HT1080 (cell line): ENCODE data around the gene ADGRF4. TPM values are rescaled to one million over a fixed set of nuclear protein-coding genes. Genes with fewer than 3 reads are reported as not detected.

Source experiments
- DNase-seq: peaks from one replicate; pipeline ENCODE4 v3.0.0-alpha.2; 2015; ENCODE audit warnings: low read depth
- total RNA-seq: library from RNA; depleted of rRNA; stranded (reverse); fragments of >200 nt; shearing (Covaris generic); gene quantifications from 2 replicates; pipeline ENCODE4 v1.2.3, GENCODE V29; 2014

Gene ADGRF4
- total RNA-seq, 1 experiment from 2014 or later: 1.8 TPM

DNA sequence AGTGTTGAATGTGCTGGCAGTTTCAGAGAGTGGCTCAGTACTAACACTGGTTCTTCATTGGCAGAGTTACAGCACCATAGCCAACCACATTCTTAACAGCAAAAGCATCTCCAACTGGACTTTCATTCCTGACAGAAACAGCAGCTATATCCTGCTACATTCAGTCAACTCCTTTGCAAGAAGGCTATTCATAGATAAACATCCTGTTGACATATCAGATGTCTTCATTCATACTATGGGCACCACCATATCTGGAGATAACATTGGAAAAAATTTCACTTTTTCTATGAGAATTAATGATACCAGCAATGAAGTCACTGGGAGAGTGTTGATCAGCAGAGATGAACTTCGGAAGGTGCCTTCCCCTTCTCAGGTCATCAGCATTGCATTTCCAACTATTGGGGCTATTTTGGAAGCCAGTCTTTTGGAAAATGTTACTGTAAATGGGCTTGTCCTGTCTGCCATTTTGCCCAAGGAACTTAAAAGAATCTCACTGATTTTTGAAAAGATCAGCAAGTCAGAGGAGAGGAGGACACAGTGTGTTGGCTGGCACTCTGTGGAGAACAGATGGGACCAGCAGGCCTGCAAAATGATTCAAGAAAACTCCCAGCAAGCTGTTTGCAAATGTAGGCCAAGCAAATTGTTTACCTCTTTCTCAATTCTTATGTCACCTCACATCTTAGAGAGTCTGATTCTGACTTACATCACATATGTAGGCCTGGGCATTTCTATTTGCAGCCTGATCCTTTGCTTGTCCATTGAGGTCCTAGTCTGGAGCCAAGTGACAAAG is 17.0 kb upstream of the ADGRF4 start:
- no peak for DNase-seq

DNA sequence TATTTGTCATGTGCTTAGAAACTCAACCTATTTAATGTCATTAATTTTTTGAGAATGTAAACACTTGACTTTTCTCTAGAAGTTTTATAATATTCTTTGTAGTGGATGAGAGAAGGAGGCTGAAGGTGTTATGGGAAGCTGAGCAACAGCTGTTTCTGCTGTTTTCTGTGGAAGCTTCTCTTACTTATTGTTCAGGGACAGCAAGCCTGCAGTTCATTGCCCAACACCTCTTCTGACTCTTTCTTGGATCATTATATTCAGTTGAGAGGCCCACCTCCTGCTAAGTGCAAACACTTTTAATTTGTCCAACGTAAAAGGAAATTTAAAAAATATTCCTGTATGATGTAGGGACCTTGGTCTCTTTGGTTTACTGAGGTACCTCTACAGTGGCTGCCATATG is 12.0 kb upstream of the ADGRF4 start:
- DNase-seq: no peak

DNA sequence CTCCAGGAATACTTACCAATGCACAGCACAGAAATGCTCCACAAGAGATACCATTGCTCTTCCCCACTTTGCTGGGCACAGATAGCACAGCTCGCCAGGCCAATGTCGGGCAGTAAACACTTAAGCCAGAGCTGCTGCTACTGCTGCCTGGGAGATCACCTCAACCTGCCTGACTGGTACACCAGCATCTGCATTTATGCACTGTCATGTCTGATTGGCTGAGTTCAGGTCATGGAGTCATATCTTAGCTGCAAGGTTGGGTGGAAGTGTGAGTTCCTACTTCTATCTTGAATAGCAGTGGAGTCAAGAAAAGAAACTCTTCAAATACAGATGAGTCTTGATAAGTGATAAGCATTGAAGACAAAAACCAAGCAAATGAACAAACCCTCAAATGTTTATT is 10.9 kb upstream of the ADGRF4 start:
- no peak for DNase-seq

DNA sequence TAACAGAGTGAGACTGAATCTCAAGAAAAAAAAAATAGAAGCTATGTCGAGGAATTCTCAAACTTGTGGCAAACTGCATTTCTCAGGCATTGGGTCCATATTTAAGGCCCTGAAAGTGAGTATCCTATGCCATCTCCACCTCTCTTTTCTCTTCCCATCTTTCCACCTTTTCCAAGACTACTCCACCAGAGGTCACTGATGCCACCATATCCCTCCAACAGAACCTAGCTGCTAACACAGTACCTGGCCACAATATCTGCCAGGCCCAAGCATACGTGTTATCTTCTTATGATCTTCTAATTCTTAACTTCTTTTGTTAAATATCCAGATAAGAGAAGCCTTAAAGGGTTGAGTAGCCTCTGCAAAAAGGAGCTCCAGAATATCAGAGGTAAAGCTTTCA is 8.2 kb upstream of the ADGRF4 start:
- DNase-seq: peak; percentile 29

DNA sequence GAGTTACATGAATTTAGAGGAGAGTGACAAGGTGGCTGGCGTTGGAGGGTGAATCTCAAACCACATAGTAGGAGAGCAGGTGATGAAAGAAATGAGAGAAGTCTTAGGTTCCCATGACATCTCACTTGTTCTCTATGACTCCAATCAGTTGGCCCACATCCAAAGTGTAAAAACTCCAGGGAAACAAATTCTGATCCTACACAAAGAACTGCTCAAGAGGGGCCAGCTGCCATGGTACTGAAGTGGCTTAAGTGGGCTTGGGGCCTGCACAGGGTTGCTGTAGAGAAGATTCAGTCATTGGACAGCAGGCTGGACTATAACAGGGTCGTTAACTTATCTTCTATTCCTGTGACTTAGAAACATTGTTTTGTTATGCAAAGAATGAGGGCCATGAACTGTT is 7.6 kb upstream of the ADGRF4 start:
- DNase-seq: no peak

DNA sequence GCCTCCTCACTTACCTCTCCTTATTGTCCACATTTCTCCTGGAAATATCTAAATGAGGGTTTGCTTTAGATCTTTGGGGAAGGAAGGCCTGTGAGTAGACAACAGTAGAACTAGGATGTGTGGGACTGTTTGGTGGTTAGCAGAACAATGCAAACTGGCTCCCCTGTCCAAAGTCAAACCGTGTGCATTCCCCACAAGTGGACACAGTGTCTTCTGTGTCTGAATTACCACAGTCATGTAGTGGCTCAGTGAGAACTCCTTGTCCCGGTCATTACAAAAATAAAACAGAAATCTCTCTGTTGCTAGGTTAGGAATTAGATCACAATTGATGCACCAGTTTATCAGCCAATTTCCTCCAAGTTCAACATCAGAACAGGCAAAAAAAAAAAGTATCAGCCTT is 455 bp upstream of the ADGRF4 start:
- no peak for DNase-seq

DNA sequence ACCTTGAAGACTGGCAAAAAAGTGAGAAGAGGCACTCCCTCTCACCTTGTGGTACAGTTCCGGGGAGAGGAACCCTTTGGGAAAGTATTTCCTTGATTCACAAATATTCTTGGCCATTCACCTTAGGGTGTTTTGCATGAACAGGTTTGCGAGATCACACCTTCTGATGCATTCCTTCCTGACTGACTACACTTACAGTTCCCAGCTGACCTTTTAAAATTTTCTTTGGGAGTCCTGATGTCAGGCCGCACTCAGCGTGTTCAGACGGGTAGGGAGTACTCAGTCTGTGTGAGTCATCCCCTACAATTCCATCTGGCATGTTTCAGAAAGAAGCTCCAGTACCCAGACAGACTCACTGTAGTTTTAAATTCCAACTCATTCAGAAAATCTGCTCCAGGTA is 1.7 kb downstream of the ADGRF4 start:
- DNase-seq: peak; percentile 58

DNA sequence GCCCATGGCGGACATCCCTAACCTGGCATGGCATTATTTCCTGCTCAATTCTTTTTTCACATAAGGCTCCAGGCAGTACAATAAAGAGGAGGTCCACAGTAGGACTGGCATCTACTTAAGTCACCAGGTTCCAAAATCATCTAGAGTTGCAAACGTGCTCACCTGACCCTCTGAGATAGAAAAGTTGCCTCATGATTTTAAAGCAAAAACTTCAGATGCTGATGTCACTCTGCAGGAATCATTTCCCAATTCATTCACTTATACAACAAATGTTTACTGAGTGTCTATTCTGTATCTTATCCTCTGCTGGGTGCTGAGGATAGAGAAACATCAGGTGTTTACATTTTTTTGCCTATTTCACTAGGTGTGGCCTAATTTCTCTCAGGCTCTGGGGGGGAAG is 2.2 kb downstream of the ADGRF4 start:
- DNase-seq: no peak

DNA sequence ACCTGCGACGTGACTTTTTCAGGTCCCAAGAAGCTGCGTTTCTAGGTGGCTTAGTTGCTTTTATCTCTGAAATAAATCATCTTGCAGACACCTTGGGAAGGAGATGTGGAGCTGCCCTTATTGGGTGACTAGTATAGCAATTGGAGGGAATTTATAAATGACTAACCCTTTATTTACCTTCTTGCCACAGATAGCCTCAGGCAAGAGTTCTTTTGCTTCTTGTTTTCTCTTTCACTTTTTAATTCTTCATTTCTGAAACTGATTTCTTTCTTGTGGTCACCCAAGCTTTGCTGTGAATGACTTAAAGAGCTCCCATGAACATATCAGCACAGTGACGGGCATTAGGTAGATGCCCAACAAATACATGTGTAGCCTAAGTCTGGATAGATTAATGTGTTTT is 3.0 kb downstream of the ADGRF4 start:
- peak; percentile 7 for DNase-seq

DNA sequence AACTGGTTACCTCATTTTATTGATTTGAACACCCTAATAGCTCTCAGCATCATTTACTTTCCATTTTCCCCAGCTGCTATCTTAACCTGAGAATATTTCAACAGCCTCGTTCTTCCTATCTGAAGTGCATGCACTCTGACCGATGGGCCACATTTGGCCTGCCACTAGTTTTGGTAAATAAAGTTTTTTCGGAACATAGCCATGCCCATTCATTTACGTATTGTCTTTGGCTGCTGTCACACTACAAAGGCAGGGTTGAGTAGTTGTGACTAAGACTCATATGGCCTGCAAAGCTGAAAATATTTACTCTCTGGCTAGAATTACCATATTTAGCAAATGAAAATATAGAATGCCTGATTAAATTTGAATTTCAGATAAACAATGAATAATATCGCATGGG is 10.8 kb downstream of the ADGRF4 start:
- DNase-seq: no peak

DNA sequence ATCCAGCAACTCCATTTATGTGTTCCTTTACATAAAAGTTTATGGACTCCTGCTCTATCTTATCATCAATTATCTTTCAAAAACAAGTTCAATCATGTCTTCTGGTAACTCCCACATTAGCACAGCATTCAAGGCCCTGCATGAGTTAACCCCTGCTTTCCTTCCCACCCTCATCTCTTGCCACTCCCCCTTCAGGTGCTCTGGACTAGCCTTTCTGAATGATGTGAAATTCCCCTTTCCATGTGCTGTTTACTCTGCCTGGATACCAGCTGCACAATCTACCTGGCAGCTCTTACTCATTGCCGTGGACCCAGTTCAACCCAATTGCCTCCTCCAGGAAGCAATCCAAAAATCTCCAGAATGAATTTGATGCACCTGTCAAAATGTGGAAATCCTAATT is 11.9 kb downstream of the ADGRF4 start:
- no peak for DNase-seq

DNA sequence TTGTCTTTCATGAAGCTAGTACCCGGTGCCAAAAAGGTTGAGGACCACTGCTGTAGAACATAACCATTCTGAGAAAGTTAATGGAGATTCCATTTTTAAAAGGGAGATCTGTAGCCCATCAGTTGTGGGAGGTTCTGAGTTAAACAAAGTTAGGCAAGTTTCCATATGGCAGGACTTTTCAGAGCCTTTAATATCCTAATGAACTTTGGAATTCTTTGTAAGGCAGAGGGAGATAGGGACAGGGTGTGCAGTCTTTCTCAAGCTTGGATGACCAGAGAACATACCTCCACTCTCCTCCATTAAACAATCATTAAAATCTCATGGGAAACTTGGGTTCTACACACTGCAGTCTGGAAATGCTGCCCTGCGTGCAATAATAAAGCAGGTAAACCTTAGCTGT is 14.8 kb downstream of the ADGRF4 start:
- no peak for DNase-seq

DNA sequence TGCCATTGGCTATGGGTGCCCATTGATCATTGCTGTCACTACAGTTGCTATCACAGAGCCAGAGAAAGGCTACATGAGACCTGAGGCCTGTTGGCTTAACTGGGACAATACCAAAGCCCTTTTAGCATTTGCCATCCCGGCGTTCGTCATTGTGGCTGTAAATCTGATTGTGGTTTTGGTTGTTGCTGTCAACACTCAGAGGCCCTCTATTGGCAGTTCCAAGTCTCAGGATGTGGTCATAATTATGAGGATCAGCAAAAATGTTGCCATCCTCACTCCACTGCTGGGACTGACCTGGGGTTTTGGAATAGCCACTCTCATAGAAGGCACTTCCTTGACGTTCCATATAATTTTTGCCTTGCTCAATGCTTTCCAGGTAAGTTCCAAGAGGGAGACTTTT is 16.4 kb downstream of the ADGRF4 start:
- DNase-seq: no peak

DNA sequence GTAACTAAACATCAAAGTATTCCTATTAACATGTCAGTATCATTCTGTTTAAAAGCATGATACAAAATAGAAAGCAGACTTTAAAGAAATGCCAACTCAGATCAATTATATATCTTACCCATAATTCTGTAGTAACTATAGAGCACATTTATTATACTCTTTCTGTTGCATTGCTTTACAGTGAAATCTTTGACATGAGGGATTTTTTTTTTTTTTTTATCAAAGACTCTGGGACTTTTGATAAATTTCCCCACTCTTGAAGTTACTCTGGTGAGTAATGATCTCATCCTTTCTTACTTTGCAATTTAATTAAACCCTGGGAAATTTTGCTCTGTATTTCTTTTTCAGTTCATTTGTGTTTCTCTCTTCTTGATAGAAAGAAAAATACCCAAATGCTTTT is 17.4 kb downstream of the ADGRF4 start:
- DNase-seq: no peak

DNA sequence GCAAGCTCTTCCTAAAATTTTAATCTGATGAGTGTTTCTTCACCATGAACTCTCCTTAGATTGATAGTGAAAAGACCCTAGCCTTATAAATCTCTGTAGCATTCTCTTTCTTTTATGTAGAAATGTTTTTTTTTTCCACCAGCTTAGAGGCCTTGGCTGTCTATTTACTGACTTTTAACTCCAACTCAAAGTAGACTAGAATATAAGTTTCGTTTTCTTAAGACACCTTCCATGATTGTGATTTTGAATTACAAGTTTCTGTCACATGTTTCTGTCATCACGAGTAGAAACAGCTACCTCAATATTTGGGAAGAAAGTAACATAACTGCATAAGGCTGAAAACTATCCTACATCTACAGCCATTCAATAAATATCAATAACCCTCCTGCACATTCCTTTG is 17.8 kb downstream of the ADGRF4 start:
- no peak for DNase-seq

DNA sequence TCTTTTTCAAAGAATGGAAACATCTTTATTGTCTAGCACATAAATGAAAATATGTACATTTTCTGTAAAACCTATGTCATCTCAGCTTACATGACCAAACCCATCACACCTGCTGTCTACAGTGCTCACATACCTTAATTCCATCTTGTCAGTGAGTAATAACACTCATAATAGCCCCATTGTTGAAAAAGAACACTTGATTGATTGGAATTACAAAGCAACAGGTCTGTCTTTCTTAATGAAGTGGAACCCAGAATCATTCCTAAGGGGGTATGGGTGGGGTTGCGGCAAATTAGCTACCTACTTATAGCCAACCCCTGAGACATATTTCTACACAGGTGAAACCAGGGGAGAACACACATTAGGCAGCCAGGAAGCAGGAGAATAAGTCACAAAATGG is 20.2 kb downstream of the ADGRF4 start:
- DNase-seq: no peak

DNA sequence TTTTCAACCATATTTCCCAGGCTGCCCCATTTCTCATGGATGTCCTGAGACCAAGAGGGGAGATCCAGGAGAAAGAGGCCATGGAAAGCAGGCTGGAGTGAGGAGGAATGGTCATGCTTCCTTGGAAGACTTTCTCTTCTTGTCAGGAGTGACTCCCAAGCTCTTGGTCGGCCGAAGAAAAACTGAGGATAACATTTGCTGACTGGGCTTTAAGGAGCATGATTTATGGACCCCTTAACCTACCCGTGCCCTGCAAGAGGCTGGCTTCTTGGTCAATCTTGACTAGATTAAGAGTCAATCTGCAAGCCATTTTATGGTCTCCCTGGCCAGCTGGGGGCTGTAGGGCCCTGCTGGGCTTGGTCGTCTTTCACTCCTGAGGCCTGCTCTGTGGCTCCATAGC is 22.8 kb downstream of the ADGRF4 start:
- DNase-seq: no peak

DNA sequence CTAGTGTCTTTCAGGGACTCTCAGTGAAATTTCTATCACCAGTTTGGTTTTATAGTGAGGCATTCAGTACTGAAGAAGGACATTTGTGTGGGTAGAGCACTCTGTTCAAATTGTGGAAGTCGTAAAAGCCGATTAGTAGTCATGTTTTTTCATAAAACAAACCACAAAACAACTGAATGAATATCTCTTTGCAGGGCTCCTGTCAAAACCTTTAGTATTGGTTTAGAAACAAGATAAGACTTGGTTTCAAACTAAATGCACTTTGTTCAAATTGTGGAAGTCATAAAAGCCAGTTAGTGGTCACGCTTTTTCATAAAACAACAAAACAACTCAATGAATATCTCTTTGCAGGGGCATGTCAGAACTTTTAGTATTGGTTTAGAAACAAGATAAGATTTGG is 23.8 kb downstream of the ADGRF4 start:
- no peak for DNase-seq

DNA sequence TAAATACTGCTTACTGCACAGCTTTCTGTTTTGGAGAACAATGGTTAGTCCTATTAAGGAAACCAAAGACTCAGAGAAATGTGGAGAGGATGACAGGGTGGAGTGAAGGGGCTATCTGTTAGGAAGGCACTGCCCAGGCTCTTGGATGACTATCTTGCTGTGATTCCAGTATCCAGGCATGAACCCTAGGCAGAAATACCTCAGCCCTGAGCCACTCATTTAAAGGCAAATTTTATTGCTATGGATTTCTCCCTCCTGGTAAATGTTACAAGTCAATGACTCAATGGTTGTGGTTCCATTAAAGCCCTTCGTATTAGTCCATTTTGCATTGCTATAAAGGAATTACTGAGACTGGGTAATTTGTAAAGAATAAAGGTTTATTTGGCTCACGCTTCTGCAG is 25.9 kb downstream of the ADGRF4 start:
- no peak for DNase-seq

DNA sequence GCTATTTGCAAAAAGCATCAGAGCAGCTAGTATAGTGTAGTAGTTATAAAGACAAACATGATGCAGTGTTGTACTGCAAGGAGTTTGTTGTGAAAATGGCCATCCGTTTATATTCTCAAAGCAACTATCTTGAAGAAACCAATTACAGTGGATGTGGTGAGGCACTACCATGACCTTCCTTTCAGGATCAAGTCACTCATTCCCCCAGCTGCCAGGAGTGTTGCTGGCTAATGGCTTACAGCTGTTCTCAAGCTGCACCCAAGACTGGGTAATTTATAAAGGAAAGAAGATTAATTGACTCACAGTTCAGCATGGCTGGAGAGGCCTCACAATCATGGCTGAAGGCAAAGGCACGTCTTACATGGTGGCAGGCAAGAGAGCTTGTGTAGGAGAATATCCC is 29.0 kb downstream of the ADGRF4 start:
- no peak for DNase-seq

DNA sequence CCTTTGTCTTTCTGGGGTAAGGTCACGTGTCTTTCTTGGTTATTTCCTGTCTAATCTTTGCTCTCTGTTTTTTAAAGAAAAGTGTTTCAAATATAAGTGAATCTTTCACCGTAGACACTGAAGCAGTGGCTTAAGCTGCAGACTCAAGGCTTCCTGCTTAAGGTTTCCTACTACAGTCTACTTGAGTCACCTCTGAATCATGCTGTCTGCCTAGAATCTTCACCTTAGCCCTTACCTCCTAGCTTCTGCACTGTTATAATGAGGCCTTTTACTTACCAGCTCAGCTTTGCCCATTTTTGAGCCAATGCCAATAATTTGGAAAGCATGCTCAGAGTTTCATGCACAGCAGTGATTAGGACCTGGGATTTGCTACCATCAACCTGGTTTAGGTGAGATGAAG is 30.6 kb downstream of the ADGRF4 start:
- DNase-seq: peak; percentile 89

DNA sequence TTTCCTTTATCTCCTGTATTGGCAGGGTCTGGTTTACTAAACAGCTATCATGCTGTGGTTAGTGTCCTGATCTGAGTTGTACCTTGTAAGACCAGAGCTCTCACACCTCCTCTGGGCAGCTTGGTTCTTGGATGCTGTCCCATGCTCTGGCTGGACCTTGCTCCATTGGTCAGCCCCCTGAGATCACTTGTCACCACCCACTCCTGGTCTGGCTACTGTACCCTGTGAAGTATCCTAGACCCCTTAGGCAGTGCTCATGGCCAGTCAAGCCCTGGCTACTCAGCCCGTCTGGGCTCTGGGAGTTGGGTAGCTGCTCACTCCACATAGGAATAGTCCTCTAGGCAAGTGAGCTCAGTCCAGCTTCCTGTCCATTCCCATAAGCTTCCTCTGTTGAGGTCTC is 31.1 kb downstream of the ADGRF4 start:
- no peak for DNase-seq

DNA sequence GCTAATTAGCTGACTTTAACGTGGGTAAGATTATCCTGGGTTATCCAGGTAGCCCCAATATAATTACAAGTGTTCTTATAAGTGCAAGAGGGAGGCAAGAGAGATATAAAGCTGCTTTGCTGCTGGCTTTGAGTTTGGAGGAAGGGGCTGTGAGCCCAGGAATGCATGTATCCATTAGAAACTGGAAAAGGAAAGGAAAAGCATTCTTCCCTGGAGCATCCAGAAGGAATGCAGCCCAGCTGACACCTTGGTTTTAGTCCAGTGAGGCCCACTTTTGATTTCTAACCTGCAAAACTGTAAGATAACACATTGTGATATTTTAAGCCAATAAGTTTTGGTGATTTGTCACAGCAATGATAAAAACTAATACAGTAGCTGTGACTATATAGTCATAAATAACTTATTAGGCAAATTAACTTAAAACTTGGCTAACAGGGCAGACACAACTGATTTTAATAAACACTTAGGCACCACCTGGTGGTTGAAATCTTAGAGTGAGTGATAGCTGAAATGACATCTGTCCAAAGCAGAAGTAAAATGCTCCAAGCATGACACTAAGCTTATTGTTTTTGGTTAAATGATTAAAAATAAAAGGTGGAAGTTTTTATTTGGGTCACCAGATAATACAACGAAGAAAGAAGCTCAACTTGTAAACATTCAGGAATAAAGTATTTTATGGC is 35.6 kb downstream of the ADGRF4 start:
- no peak for DNase-seq
